A549 (cell line): ENCODE measurements around the gene REN. TPM values are rescaled to one million over a fixed set of nuclear protein-coding genes. Genes with fewer than 3 reads are reported as not detected.

Experiments
- ATAC-seq, 2 experiments: fragments of 200-7000 bp in 1 of 2; fragments of >200 bp in 1 of 2; cut with Nextera tagmentation in 1 of 2; cut with Tn5 transposase in 1 of 2; 3 replicates each; pipeline versions ENCODE4 v1.8.0 to v1.9.1; 2018 to 2020; ENCODE audit warnings: mild to moderate bottlenecking in 1 of 2, moderate library complexity in 1 of 2
- CTCF ChIA-PET: fragments of 300-600 bp; sonication (Branson Sonifier 250); formaldehyde crosslinking; extraction: SDS; loops from one replicate; lab custom pipeline; 2021; ENCODE audit warnings: antibody characterized with exemption, inconsistent platforms; lab: Yijun Ruan, JAX
- POLR2A ChIA-PET: fragments of 350-600 bp; formaldehyde crosslinking; extraction: SDS; loops from one replicate; lab custom pipeline; 2021; ENCODE audit warnings: antibody characterized with exemption, inconsistent platforms; lab: Yijun Ruan, JAX
- DNase-seq, 2 experiments: peaks; one replicate each; pipeline versions ENCODE4 v3.0.0 to v3.0.0-alpha.2; 2011 to 2016; ENCODE audit warnings: low read depth in 1 of 2, low spot score in 1 of 2
- FAIRE-seq: peaks from 2 replicates; lab custom pipeline; 2011; peaks lifted over from hg19 to GRCh38; lab: Jason Lieb, UNC
- H3K27ac ChIP-seq, 2 experiments: fragments of >200 bp; sonication (Bioruptor Twin); formaldehyde crosslinking; 3 replicates each; pipeline ENCODE4 v1.5.1; 2016 to 2017
- H3K4me1 ChIP-seq: fragments of >200 bp; sonication (Bioruptor Twin); formaldehyde crosslinking; 3 replicates; pipeline ENCODE4 v1.6.1; 2016
- H3K4me2 ChIP-seq: fragments of >200 bp; sonication (Bioruptor Twin); formaldehyde crosslinking; 3 replicates; pipeline ENCODE4 v1.6.1; 2016
- H3K4me3 ChIP-seq: fragments of >200 bp; sonication (Bioruptor Twin); formaldehyde crosslinking; 3 replicates; pipeline ENCODE4 v1.5.1; 2016
- H3K9me3 ChIP-seq: fragments of >200 bp; sonication (Bioruptor Twin); formaldehyde crosslinking; 3 replicates; pipeline ENCODE4 v1.6.1; 2016
- BHLHE40 ChIP-seq: IDR thresholded peaks from 2 replicates; pipeline ENCODE4 v1.6.1; 2012; ENCODE audit warnings: low read depth, low read length, inconsistent platforms
- CBX8 ChIP-seq: fragments of 200-600 bp; sonication (generic); IDR thresholded peaks from 2 replicates; pipeline ENCODE4 v1.6.1; 2016
- CEBPB ChIP-seq, 2 experiments: fragments of >200 bp in 1 of 2; sonication (Bioruptor Twin) in 1 of 2; formaldehyde crosslinking in 1 of 2; IDR thresholded peaks; 2 replicates each; pipeline ENCODE4 v1.6.1; 2012 to 2016
- CHD4 ChIP-seq: fragments of 200-600 bp; sonication (generic); IDR thresholded peaks from 2 replicates; pipeline ENCODE4 v1.6.1; 2016; ENCODE audit warnings: antibody characterized with exemption, mild to moderate bottlenecking, borderline replicate concordance
- JUNB ChIP-seq: fragments of >200 bp; sonication (Bioruptor Twin); formaldehyde crosslinking; IDR thresholded peaks from 2 replicates; pipeline ENCODE4 v1.6.1; 2016
- KDM1A ChIP-seq: fragments of 200-600 bp; sonication (generic); IDR thresholded peaks from 2 replicates; pipeline ENCODE4 v1.6.1; 2016; ENCODE audit warnings: low read depth, mild to moderate bottlenecking
- MAFK ChIP-seq: fragments of 450-650 bp; IDR thresholded peaks from 2 replicates; pipeline ENCODE4 v1.6.1; 2014; ENCODE audit not compliant: partially characterized antibody
- MYC ChIP-seq: IDR thresholded peaks from 2 replicates; pipeline ENCODE4 v1.6.1; 2012; ENCODE audit warnings: mild to moderate bottlenecking, inconsistent platforms, low read length, improper control_type of control experiment, borderline replicate concordance
- NPAS2 ChIP-seq: fragments of 250-450 bp; sonication (Bioruptor Pico); IDR thresholded peaks from 2 replicates; pipeline ENCODE4 v1.8.0; 2022; ENCODE audit warnings: mild to moderate bottlenecking, moderate library complexity, borderline replicate concordance
- NR3C1 ChIP-seq: fragments of >200 bp; sonication (Bioruptor Twin); formaldehyde crosslinking; IDR thresholded peaks from 3 replicates; pipeline ENCODE4 v1.6.1; 2017
- POLR2AphosphoS2 ChIP-seq: conservative IDR thresholded peaks from 2 replicates; pipeline ENCODE4 v1.6.1; 2012; ENCODE audit warnings: low read length, improper control_type of control experiment, inconsistent platforms
- RAD21 ChIP-seq, 2 experiments: fragments of >200 bp in 1 of 2; sonication (Bioruptor Twin) in 1 of 2; formaldehyde crosslinking in 1 of 2; IDR thresholded peaks in 1 of 2; conservative IDR thresholded peaks in 1 of 2; 2 replicates in 1 of 2; 3 replicates in 1 of 2; pipeline ENCODE4 v1.6.1; 2012 to 2018; ENCODE audit warnings: inconsistent platforms in 1 of 2
- RFX5 ChIP-seq: fragments of 450-650 bp; IDR thresholded peaks from 2 replicates; pipeline ENCODE4 v1.7.1; 2014; ENCODE audit warnings: antibody characterized with exemption, mild to moderate bottlenecking, moderate library complexity
- SMC3 ChIP-seq: fragments of >200 bp; sonication (Bioruptor Twin); formaldehyde crosslinking; IDR thresholded peaks from 3 replicates; pipeline ENCODE4 v1.6.1; 2018; ENCODE audit warnings: inconsistent platforms
- TFCP2L1 ChIP-seq: fragments of 250-450 bp; sonication (Bioruptor Pico); IDR thresholded peaks from 2 replicates; pipeline ENCODE4 v1.5.0; 2021; ENCODE audit warnings: mild to moderate bottlenecking
- TP53 ChIP-seq: fragments of 250-450 bp; sonication (Bioruptor Pico); IDR thresholded peaks from 2 replicates; pipeline ENCODE4 v1.5.0; 2021; ENCODE audit warnings: mild to moderate bottlenecking, moderate library complexity
- WGBS: methylation state at CpG from one replicate; pipeline ENCODE4 v1.1.6; 2017; ENCODE audit errors: missing lambda C conversion rate; 5-methylcytosine and 5-hydroxymethylcytosine counted together
- polyA plus RNA-seq, 4 experiments: library from polyadenylated mRNA; depleted of rRNA in 3 of 4; stranded (reverse); fragments of >200 nt; fragmentation: RNase III in 1 of 4; extraction: RNeasy Plus Mini Kit Qiagen cat#74134 plus additional on column Dnase treatment in 1 of 4; gene quantifications; 2 replicates in 3 of 4; 3 replicates in 1 of 4; pipeline ENCODE4 v1.2.3, GENCODE V29; 2011 to 2017
- TF ChIP-seq, protein P1 (sequence below): fragments of >200 bp; sonication (Bioruptor Twin); formaldehyde crosslinking; IDR thresholded peaks from 3 replicates; pipeline ENCODE4 v1.5.1; 2016
- TF ChIP-seq, protein P2 (sequence below): fragments of 450-650 bp; IDR thresholded peaks from 2 replicates; pipeline ENCODE4 v1.6.1; 2014; ENCODE audit warnings: antibody characterized with exemption
- TF ChIP-seq, protein P3 (sequence below): IDR thresholded peaks from 2 replicates; pipeline ENCODE4 v1.6.1; 2012
- TF ChIP-seq, protein P4 (sequence below): fragments of 200-600 bp; sonication (generic); IDR thresholded peaks from 2 replicates; pipeline ENCODE4 v1.6.1; 2016; ENCODE audit warnings: antibody characterized with exemption, mild to moderate bottlenecking, moderate library complexity
- TF ChIP-seq, protein P5 (sequence below): fragments of 250-450 bp; sonication (Bioruptor Pico); IDR thresholded peaks from 2 replicates; pipeline ENCODE4 v1.5.0; 2020; ENCODE audit warnings: low read depth, mild to moderate bottlenecking, moderate library complexity
- TF ChIP-seq, protein P6 (sequence below): fragments of 150-350 bp; IDR thresholded peaks from 2 replicates; pipeline ENCODE4 v1.6.1; 2014; ENCODE audit warnings: low read depth, mild to moderate bottlenecking, low read length

Gene REN
- polyA plus RNA-seq, 2 of the 4 experiments (the other 2 are of a cell fraction) = not detected

- H3K27ac ChIP-seq = no peak overlapping the region
- FAIRE-seq = no peak
- peak; percentile 89 to 99 for ATAC-seq
- peaks cover 2% of the 10 kb centered on the region; the same call in 1 of the 3 replicates for H3K4me1 ChIP-seq
- TF ChIP-seq MYC (no peak), SMC3 (peak; percentile 87), RAD21 (conservative IDR thresholded peaks at IDR 0.05 in 1 of 2, IDR thresholded peaks at IDR 0.05 in 1 of 2) (peak; percentile 65 to 69), CHD4 (no peak), NR3C1 (no peak)
- TF ChIP-seq, protein P1, sequence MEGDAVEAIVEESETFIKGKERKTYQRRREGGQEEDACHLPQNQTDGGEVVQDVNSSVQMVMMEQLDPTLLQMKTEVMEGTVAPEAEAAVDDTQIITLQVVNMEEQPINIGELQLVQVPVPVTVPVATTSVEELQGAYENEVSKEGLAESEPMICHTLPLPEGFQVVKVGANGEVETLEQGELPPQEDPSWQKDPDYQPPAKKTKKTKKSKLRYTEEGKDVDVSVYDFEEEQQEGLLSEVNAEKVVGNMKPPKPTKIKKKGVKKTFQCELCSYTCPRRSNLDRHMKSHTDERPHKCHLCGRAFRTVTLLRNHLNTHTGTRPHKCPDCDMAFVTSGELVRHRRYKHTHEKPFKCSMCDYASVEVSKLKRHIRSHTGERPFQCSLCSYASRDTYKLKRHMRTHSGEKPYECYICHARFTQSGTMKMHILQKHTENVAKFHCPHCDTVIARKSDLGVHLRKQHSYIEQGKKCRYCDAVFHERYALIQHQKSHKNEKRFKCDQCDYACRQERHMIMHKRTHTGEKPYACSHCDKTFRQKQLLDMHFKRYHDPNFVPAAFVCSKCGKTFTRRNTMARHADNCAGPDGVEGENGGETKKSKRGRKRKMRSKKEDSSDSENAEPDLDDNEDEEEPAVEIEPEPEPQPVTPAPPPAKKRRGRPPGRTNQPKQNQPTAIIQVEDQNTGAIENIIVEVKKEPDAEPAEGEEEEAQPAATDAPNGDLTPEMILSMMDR = peak; percentile 87
- TF ChIP-seq, protein P2, sequence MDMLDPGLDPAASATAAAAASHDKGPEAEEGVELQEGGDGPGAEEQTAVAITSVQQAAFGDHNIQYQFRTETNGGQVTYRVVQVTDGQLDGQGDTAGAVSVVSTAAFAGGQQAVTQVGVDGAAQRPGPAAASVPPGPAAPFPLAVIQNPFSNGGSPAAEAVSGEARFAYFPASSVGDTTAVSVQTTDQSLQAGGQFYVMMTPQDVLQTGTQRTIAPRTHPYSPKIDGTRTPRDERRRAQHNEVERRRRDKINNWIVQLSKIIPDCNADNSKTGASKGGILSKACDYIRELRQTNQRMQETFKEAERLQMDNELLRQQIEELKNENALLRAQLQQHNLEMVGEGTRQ = no peak
- TF ChIP-seq, protein P3, sequence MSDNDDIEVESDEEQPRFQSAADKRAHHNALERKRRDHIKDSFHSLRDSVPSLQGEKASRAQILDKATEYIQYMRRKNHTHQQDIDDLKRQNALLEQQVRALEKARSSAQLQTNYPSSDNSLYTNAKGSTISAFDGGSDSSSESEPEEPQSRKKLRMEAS = peak; percentile 41; the same call in 1 of the 2 replicates
- TF ChIP-seq, protein P4, sequence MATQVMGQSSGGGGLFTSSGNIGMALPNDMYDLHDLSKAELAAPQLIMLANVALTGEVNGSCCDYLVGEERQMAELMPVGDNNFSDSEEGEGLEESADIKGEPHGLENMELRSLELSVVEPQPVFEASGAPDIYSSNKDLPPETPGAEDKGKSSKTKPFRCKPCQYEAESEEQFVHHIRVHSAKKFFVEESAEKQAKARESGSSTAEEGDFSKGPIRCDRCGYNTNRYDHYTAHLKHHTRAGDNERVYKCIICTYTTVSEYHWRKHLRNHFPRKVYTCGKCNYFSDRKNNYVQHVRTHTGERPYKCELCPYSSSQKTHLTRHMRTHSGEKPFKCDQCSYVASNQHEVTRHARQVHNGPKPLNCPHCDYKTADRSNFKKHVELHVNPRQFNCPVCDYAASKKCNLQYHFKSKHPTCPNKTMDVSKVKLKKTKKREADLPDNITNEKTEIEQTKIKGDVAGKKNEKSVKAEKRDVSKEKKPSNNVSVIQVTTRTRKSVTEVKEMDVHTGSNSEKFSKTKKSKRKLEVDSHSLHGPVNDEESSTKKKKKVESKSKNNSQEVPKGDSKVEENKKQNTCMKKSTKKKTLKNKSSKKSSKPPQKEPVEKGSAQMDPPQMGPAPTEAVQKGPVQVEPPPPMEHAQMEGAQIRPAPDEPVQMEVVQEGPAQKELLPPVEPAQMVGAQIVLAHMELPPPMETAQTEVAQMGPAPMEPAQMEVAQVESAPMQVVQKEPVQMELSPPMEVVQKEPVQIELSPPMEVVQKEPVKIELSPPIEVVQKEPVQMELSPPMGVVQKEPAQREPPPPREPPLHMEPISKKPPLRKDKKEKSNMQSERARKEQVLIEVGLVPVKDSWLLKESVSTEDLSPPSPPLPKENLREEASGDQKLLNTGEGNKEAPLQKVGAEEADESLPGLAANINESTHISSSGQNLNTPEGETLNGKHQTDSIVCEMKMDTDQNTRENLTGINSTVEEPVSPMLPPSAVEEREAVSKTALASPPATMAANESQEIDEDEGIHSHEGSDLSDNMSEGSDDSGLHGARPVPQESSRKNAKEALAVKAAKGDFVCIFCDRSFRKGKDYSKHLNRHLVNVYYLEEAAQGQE = no peak
- peak; percentile 37 to 84 for DNase-seq
- H3K9me3 ChIP-seq = no peaks in the 10 kb centered on the region
- peak overlapping the region; percentile 33; the same call in 2 of the 3 replicates for H3K4me2 ChIP-seq
- H3K4me3 ChIP-seq = no peak overlapping the region
- POLR2A ChIA-PET = interaction anchor here (0.6 kb wide), 1 partner anchor 338 kb away, joined by 5 read pairs; no protein-coding TSS in a partner anchor
- 18% methylated on average over 13 of the region's 13 CpGs for WGBS
- CTCF ChIA-PET = interaction anchor here (0.6 to 7.4 kb wide), 72 partner anchors 9 to 864 kb away, joined by 3 to 314 read pairs (median 5); partner anchors contain the start of genes ETNK2, GOLT1A, KISS1 and PLEKHA6
Observed at GRCh38 chr1:204207136-204207616, 41.0 kb upstream of the REN start.

DNA sequence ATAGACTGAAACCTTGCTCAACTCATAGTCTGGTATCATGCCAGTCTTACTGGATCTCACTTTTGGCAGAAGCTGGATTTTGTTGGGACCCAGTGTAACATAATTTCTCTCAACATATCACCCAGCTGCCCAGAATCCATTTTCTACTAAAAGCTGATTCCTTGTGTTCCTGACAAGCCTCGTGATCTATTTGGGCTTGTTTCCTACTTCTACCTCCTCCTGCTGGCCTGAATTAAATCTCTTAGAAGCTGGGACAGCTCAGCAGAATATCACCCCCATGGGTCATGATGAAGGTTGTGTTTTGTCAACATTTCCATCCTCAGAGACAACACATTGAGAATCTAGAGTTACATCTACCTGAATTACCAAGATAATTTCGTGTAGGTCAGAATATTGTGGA lies 40.0 kb upstream of the REN start:
- no peak overlapping the region for H3K4me3 ChIP-seq
- WGBS = 46% methylated on average over 2 of the region's 2 CpGs
- no peak overlapping the region for H3K4me2 ChIP-seq
- no peak overlapping the region for H3K27ac ChIP-seq
- FAIRE-seq (no peak), ATAC-seq (peak; percentile 49 to 60; a peak in 2 of 6 replicates), DNase-seq (no peak)
- H3K4me1 ChIP-seq = peaks cover 2% of the 10 kb centered on the region; the same call in 1 of the 3 replicates
- no peaks in the 10 kb centered on the region for H3K9me3 ChIP-seq
- CTCF ChIA-PET = interaction anchor here (0.5 to 7.4 kb wide), 33 partner anchors 10 to 395 kb away, joined by 3 to 314 read pairs (median 8); partner anchors contain the start of genes ETNK2, GOLT1A, KISS1 and PLEKHA6
- POLR2A ChIA-PET = no interaction called here
- TF ChIP-seq POLR2AphosphoS2 = no peak
- no peak for TF ChIP-seq RFX5
- no peak for TF ChIP-seq BHLHE40
- TF ChIP-seq MAFK = no peak
- TF ChIP-seq, protein P2 = no peak
- no peak for TF ChIP-seq CEBPB (IDR thresholded peaks at IDR 0.05)
- TF ChIP-seq KDM1A = no peak
- TF ChIP-seq, protein P5, sequence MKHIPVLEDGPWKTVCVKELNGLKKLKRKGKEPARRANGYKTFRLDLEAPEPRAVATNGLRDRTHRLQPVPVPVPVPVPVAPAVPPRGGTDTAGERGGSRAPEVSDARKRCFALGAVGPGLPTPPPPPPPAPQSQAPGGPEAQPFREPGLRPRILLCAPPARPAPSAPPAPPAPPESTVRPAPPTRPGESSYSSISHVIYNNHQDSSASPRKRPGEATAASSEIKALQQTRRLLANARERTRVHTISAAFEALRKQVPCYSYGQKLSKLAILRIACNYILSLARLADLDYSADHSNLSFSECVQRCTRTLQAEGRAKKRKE (CRISPR knock-in tag) = no peak
- TF ChIP-seq, protein P6, sequence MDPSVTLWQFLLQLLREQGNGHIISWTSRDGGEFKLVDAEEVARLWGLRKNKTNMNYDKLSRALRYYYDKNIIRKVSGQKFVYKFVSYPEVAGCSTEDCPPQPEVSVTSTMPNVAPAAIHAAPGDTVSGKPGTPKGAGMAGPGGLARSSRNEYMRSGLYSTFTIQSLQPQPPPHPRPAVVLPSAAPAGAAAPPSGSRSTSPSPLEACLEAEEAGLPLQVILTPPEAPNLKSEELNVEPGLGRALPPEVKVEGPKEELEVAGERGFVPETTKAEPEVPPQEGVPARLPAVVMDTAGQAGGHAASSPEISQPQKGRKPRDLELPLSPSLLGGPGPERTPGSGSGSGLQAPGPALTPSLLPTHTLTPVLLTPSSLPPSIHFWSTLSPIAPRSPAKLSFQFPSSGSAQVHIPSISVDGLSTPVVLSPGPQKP = no peak
- TF ChIP-seq TFCP2L1 = no peak
- no peak for TF ChIP-seq JUNB
- no peak for TF ChIP-seq NPAS2
- TF ChIP-seq TP53 (CRISPR knock-in tag) = no peak
- TF ChIP-seq CBX8 = no peak
- TF ChIP-seq, protein P4 = no peak
